Neuronal stem cell (in vitro differentiated cells): Measurements from ENCODE around the gene SSBP3.

Experiments
- DNase-seq: peaks from one replicate; pipeline ENCODE4 v3.0.0-alpha.2; 2013; ENCODE audit warnings: low spot score
- H2AFZ ChIP-seq: one replicate; pipeline ENCODE4 v1.6.1; 2013; ENCODE audit warnings: mild to moderate bottlenecking, low read length, inconsistent platforms
- H2AK5ac ChIP-seq: 2 replicates; pipeline ENCODE4 v1.6.1; 2013; ENCODE audit warnings: low read depth, mild to moderate bottlenecking, inconsistent platforms, low read length, moderate library complexity, mixed read lengths
- H2BK120ac ChIP-seq: 2 replicates; pipeline ENCODE4 v1.6.1; 2013; ENCODE audit warnings: low read depth, mild to moderate bottlenecking, inconsistent platforms, low read length, moderate library complexity, mixed read lengths
- H2BK12ac ChIP-seq: one replicate; pipeline ENCODE4 v1.6.1; 2013; ENCODE audit warnings: low read length, inconsistent platforms
- H2BK15ac ChIP-seq: 2 replicates; pipeline ENCODE4 v1.6.1; 2013; ENCODE audit warnings: mild to moderate bottlenecking, low read length, inconsistent platforms, mixed read lengths
- H2BK5ac ChIP-seq: one replicate; pipeline ENCODE4 v1.6.1; 2013; ENCODE audit warnings: inconsistent platforms, mild to moderate bottlenecking, low read length, moderate library complexity
- H3K14ac ChIP-seq: one replicate; pipeline ENCODE4 v1.6.1; 2013; ENCODE audit warnings: low read length, inconsistent platforms
- H3K18ac ChIP-seq: 2 replicates; pipeline ENCODE4 v1.6.1; 2013; ENCODE audit warnings: low read length, inconsistent platforms
- H3K23ac ChIP-seq: 2 replicates; pipeline ENCODE4 v1.6.1; 2013; ENCODE audit warnings: low read depth, mild to moderate bottlenecking, mixed read lengths, low read length, inconsistent platforms; ENCODE audit not compliant: poor library complexity
- H3K27ac ChIP-seq: replicated peaks from 3 replicates; pipeline ENCODE4 v1.5.1; 2013; ENCODE audit warnings: low read length, inconsistent platforms
- H3K27me3 ChIP-seq, 3 experiments: 2 replicates each; pipeline ENCODE4 v1.6.1; 2013; ENCODE audit warnings: low read length in 3 of 3, mild to moderate bottlenecking in 2 of 3, inconsistent platforms in 1 of 3, low read depth in 1 of 3, mixed read lengths in 1 of 3, moderate library complexity in 1 of 3; ENCODE audit not compliant: control insufficient read depth in 3 of 3, insufficient read depth in 3 of 3
- H3K36me3 ChIP-seq, 2 donors: replicated peaks in 1 of 2; 2 replicates each; pipeline ENCODE4 v1.6.1; 2013; ENCODE audit warnings: low read length in 2 of 2; ENCODE audit not compliant: control insufficient read depth in 2 of 2, insufficient read depth in 2 of 2
- H3K4ac ChIP-seq: 2 replicates; pipeline ENCODE4 v1.6.1; 2013; ENCODE audit warnings: inconsistent platforms, mild to moderate bottlenecking, low read length, moderate library complexity
- H3K4me1 ChIP-seq, 2 donors: 1 replicate in 1 of 2; 2 replicates in 1 of 2; pipeline ENCODE4 v1.6.1; 2013; ENCODE audit warnings: low read length in 2 of 2, low read depth in 1 of 2; ENCODE audit not compliant: control insufficient read depth in 2 of 2, insufficient read depth in 1 of 2
- H3K4me2 ChIP-seq: one replicate; pipeline ENCODE4 v1.6.1; 2013; ENCODE audit warnings: mild to moderate bottlenecking, low read length, inconsistent platforms; ENCODE audit not compliant: insufficient read depth, poor library complexity, severe bottlenecking
- H3K4me3 ChIP-seq, 2 donors: 2 replicates each; pipeline ENCODE4 v1.5.1; 2013; ENCODE audit warnings: low read length in 2 of 2, mild to moderate bottlenecking in 2 of 2, inconsistent platforms in 1 of 2, moderate library complexity in 1 of 2
- H3K79me1 ChIP-seq: one replicate; pipeline ENCODE4 v1.6.1; 2013; ENCODE audit warnings: low read depth, mild to moderate bottlenecking, inconsistent platforms, low read length, moderate library complexity
- H3K9ac ChIP-seq: one replicate; pipeline ENCODE4 v1.6.1; 2013; ENCODE audit warnings: mild to moderate bottlenecking, low read depth, low read length, inconsistent platforms; ENCODE audit not compliant: poor library complexity
- H3K9me3 ChIP-seq, 2 donors: replicated peaks in 1 of 2; 2 replicates each; pipeline versions ENCODE3 to v1.6.1; 2013; ENCODE audit warnings: low read length in 2 of 2, mild to moderate bottlenecking in 2 of 2, inconsistent platforms in 1 of 2, low read depth in 1 of 2, mixed read lengths in 1 of 2, moderate library complexity in 1 of 2; ENCODE audit not compliant: control insufficient read depth in 2 of 2, insufficient read depth in 1 of 2
- H4K8ac ChIP-seq: one replicate; pipeline ENCODE4 v1.6.1; 2013; ENCODE audit warnings: low read depth, mild to moderate bottlenecking, inconsistent platforms, low read length, moderate library complexity
- H4K91ac ChIP-seq: one replicate; pipeline ENCODE4 v1.6.1; 2013; ENCODE audit warnings: low read length, low read depth, mild to moderate bottlenecking, inconsistent platforms; ENCODE audit not compliant: poor library complexity
- WGBS, 2 donors: extraction: QIAGEN DNeasy Blood & Tissue Kit; methylation state at CpG; one replicate each; pipeline ENCODE4 v1.1.7; 2013; ENCODE audit warnings: missing lambda C conversion rate in 2 of 2, mixed read lengths in 1 of 2; ENCODE audit not compliant: insufficient read length in 2 of 2, insufficient replicate concordance in 1 of 2; ENCODE audit errors: extremely low coverage in 2 of 2; 5-methylcytosine and 5-hydroxymethylcytosine counted together

SSBP3 gene

GRCh38 chr1:54267815-54268761 lies 138.1 kb downstream of the SSBP3 start:
- Histone ChIP-seq H3K79me1 (peaks cover 17% of the 10 kb centered on the region), H3K27ac (no peak overlapping the region), H3K4me1 (peaks cover 12 to 15% of the 10 kb centered on the region in 2 donors), H2AFZ (no peak overlapping the region), H3K4me2 (no peak overlapping the region), H2BK120ac (no peak overlapping the region), H4K91ac (no peak overlapping the region), H3K14ac (no peak overlapping the region), H3K23ac (no peak overlapping the region), H3K4me3 (no peak overlapping the region), H3K36me3 (peaks cover 0 to 72% of the 10 kb centered on the region in 2 donors), H3K4ac (no peak overlapping the region), H3K9me3 (no peaks in the 10 kb centered on the region), H2AK5ac (no peak overlapping the region), H4K8ac (no peak overlapping the region), H2BK12ac (no peak overlapping the region), H2BK5ac (no peak overlapping the region), H3K18ac (no peak overlapping the region), H2BK15ac (no peak overlapping the region), H3K27me3 (peaks cover 0 to 1% (median 0%) of the 10 kb centered on the region in 3 experiments), H3K9ac (no peak overlapping the region)
- WGBS, 2 donors, result no CpG with 5 or more reads among the region's 17 CpGs
- DNase-seq, result no peak

- H3K27ac ChIP-seq, result no peak overlapping the region
- no peak overlapping the region for H2AK5ac ChIP-seq
- no peak overlapping the region for H2BK5ac ChIP-seq
- no peaks in the 10 kb centered on the region for H3K9me3 ChIP-seq
- H3K4me2 ChIP-seq, result no peak overlapping the region
- no peak overlapping the region for H3K4ac ChIP-seq
- H2BK12ac ChIP-seq, result no peak overlapping the region
- H3K9ac ChIP-seq, result no peak overlapping the region
- no peak overlapping the region for H4K8ac ChIP-seq
- no peak overlapping the region for H2AFZ ChIP-seq
- no peak overlapping the region for H3K18ac ChIP-seq
- peaks cover 17% of the 10 kb centered on the region for H3K79me1 ChIP-seq
- no peak overlapping the region for H4K91ac ChIP-seq
- H2BK120ac ChIP-seq, result no peak overlapping the region
- no peak overlapping the region for H3K23ac ChIP-seq
- no peak for DNase-seq
- no peak overlapping the region for H3K14ac ChIP-seq
- WGBS, 2 donors, result no CpG with 5 or more reads among the region's 5 CpGs
- H3K4me3 ChIP-seq, result no peak overlapping the region
- peaks cover 0 to 1% (median 0%) of the 10 kb centered on the region in 3 experiments for H3K27me3 ChIP-seq
- H3K4me1 ChIP-seq, result peaks cover 3 to 4% of the 10 kb centered on the region in 2 donors
- peaks cover 0 to 80% of the 10 kb centered on the region in 2 donors for H3K36me3 ChIP-seq
- no peak overlapping the region for H2BK15ac ChIP-seq
These were observed 139.3 kb downstream of the SSBP3 start for GRCh38 chr1:54266908-54267307.

- Histone ChIP-seq H2BK120ac (no peak overlapping the region), H3K23ac (no peak overlapping the region), H3K27me3 (peaks cover 0 to 1% (median 0%) of the 10 kb centered on the region in 3 experiments), H3K27ac (no peak overlapping the region), H3K4me2 (no peak overlapping the region), H3K9ac (no peak overlapping the region), H3K18ac (no peak overlapping the region), H3K4ac (no peak overlapping the region), H3K79me1 (peaks cover 17% of the 10 kb centered on the region), H3K14ac (no peak overlapping the region), H3K4me3 (no peak overlapping the region), H3K4me1 (peaks cover 2 to 3% of the 10 kb centered on the region in 2 donors), H4K91ac (no peak overlapping the region), H3K9me3 (no peaks in the 10 kb centered on the region), H2AK5ac (no peak overlapping the region), H3K36me3 (peaks cover 0 to 81% of the 10 kb centered on the region in 2 donors), H2AFZ (no peak overlapping the region), H2BK15ac (no peak overlapping the region), H2BK5ac (no peak overlapping the region), H2BK12ac (no peak overlapping the region), H4K8ac (no peak overlapping the region)
- no peak for DNase-seq
- WGBS, 2 donors, result no CpG with 5 or more reads among the region's 2 CpGs
These were observed 140.0 kb downstream of the SSBP3 start for GRCh38 chr1:54266195-54266594.

DNA sequence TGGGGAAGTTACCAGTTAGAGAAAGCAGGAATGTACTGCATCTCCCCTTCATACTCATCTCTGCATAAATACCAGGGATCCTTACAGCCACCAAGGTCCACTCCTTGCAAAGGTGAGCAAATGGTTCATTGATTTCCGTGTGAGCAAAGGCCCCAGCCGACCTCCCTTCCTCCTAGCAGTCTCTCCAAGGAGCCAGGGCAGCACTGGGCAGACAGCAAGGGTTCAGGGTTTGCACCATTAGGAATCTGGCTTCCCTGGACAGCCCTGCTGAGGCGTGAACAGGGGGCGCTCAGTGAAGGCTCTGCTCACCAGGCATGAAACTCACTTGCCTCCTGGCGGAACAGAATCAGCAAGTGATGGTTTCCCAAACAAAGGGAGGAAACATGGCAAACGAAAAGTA lies 140.5 kb downstream of the SSBP3 start:
- H3K27ac ChIP-seq, result no peak overlapping the region
- H3K27me3 ChIP-seq, result peaks cover 0 to 1% (median 0%) of the 10 kb centered on the region in 3 experiments
- H2BK12ac ChIP-seq, result no peak overlapping the region
- no peak overlapping the region for H3K9ac ChIP-seq
- no peak overlapping the region for H2AFZ ChIP-seq
- WGBS, 2 donors, result no CpG with 5 or more reads among the region's 6 CpGs
- no peak overlapping the region for H2BK120ac ChIP-seq
- no peak for DNase-seq
- no peak overlapping the region for H3K18ac ChIP-seq
- no peak overlapping the region for H3K4me3 ChIP-seq
- peaks cover 0 to 81% of the 10 kb centered on the region in 2 donors for H3K36me3 ChIP-seq
- no peaks in the 10 kb centered on the region for H3K9me3 ChIP-seq
- H2AK5ac ChIP-seq, result no peak overlapping the region
- H4K8ac ChIP-seq, result no peak overlapping the region
- H3K23ac ChIP-seq, result no peak overlapping the region
- H3K79me1 ChIP-seq, result peaks cover 14% of the 10 kb centered on the region
- H3K14ac ChIP-seq, result no peak overlapping the region
- H3K4me2 ChIP-seq, result no peak overlapping the region
- no peak overlapping the region for H4K91ac ChIP-seq
- no peak overlapping the region for H2BK5ac ChIP-seq
- H3K4ac ChIP-seq, result no peak overlapping the region
- H3K4me1 ChIP-seq, result peaks cover 2 to 3% of the 10 kb centered on the region in 2 donors
- H2BK15ac ChIP-seq, result no peak overlapping the region
